ENCODE measurements around the gene INF2. TPM values are rescaled to one million over a fixed set of nuclear protein-coding genes. Genes with fewer than 3 reads are reported as not detected.

The INF2 gene
- total RNA-seq, 1 donor from 2014 or later = 80.9 TPM

- no peak for DNase-seq (ENCODE audit: low read depth)
These were observed 678 bp downstream of the INF2 start for GRCh38 chr14:104689881-104690711.

- no peak for DNase-seq (ENCODE audit: low read depth)
These were observed 1.5 kb downstream of the INF2 start for GRCh38 chr14:104690861-104691455.

- DNase-seq (ENCODE audit: low read depth) = no peak
These were observed 2.3 kb downstream of the INF2 start for GRCh38 chr14:104691546-104692260.

- no peak for DNase-seq (ENCODE audit: low read depth)
These were observed 3.0 kb downstream of the INF2 start for GRCh38 chr14:104692261-104692938.

- no peak for DNase-seq (ENCODE audit: low read depth)
These were observed 3.5 kb downstream of the INF2 start for GRCh38 chr14:104692939-104693315.

GRCh38 chr14:104693482-104694431 lies 4.3 kb downstream of the INF2 start:
- DNase-seq (ENCODE audit: low read depth) = no peak

GRCh38 chr14:104694475-104694950 lies 5.1 kb downstream of the INF2 start:
- no peak for DNase-seq (ENCODE audit: low read depth)

- no peak for DNase-seq (ENCODE audit: low read depth)
These were observed 5.7 kb downstream of the INF2 start for GRCh38 chr14:104694991-104695659.

- DNase-seq (ENCODE audit: low read depth) = no peak
These were observed 6.2 kb downstream of the INF2 start for GRCh38 chr14:104695660-104696000.

GRCh38 chr14:104696671-104697316 lies 7.4 kb downstream of the INF2 start:
- DNase-seq (ENCODE audit: low read depth) = no peak

GRCh38 chr14:104697317-104697703 lies 7.9 kb downstream of the INF2 start:
- DNase-seq (ENCODE audit: low read depth) = no peak

GRCh38 chr14:104697892-104698583 lies 8.6 kb downstream of the INF2 start:
- DNase-seq (ENCODE audit: low read depth) = no peak

GRCh38 chr14:104698688-104699425 lies 9.4 kb downstream of the INF2 start:
- DNase-seq (ENCODE audit: low read depth) = no peak

GRCh38 chr14:104699426-104699748 lies 10.0 kb downstream of the INF2 start:
- DNase-seq (ENCODE audit: low read depth) = no peak

GRCh38 chr14:104700225-104700651 lies 10.8 kb downstream of the INF2 start:
- no peak for DNase-seq (ENCODE audit: low read depth)

- no peak for DNase-seq (ENCODE audit: low read depth)
These were observed 11.4 kb downstream of the INF2 start for GRCh38 chr14:104700747-104701217.

GRCh38 chr14:104701383-104702076 lies 12.1 kb downstream of the INF2 start:
- no peak for DNase-seq (ENCODE audit: low read depth)

- DNase-seq (ENCODE audit: low read depth) = no peak
These were observed 12.7 kb downstream of the INF2 start for GRCh38 chr14:104702106-104702505.

Data from renal cortical epithelial cell (primary cell).